ENCODE measurements around the gene TXNRD2.

DNA sequence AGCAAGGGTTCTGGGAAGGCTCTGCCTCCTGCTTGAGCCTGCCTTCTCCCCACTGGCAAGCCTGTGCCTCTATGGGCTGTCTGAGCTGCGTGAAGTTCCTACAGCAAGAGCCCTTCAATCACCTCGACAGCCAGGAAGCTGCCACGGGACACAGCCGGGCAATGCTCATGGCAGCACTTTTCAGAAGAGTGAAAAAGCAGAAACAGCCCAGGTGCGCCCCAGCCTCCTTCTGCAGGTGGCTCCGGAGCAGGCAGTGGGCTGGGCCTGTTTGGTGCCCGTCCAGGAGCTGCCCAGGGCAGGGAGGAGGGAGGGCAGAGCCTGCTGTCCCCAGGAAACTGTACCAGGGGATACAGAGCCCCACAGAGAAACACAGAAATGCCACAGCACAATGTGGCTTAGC lies 24.7 kb downstream of the TXNRD2 start:
- TF ChIP-seq, protein P1, sequence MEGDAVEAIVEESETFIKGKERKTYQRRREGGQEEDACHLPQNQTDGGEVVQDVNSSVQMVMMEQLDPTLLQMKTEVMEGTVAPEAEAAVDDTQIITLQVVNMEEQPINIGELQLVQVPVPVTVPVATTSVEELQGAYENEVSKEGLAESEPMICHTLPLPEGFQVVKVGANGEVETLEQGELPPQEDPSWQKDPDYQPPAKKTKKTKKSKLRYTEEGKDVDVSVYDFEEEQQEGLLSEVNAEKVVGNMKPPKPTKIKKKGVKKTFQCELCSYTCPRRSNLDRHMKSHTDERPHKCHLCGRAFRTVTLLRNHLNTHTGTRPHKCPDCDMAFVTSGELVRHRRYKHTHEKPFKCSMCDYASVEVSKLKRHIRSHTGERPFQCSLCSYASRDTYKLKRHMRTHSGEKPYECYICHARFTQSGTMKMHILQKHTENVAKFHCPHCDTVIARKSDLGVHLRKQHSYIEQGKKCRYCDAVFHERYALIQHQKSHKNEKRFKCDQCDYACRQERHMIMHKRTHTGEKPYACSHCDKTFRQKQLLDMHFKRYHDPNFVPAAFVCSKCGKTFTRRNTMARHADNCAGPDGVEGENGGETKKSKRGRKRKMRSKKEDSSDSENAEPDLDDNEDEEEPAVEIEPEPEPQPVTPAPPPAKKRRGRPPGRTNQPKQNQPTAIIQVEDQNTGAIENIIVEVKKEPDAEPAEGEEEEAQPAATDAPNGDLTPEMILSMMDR (conservative IDR thresholded peaks at IDR 0.05; ENCODE audit: low read depth, low read length): no peak
- TF ChIP-seq POLR2A (IDR thresholded peaks at IDR 0.05; ENCODE audit: low read depth, low read length) (no peak), SMC3 (IDR thresholded peaks at IDR 0.05; ENCODE audit: low read depth, low read length) (no peak), RAD21 (IDR thresholded peaks at IDR 0.05; ENCODE audit: low read length) (no peak), MXI1 (IDR thresholded peaks at IDR 0.05; ENCODE audit: borderline replicate concordance, low read depth, low read length) (no peak), FOS (IDR thresholded peaks at IDR 0.05; ENCODE audit: low read depth, low read length) (no peak), RFX5 (IDR thresholded peaks at IDR 0.05; ENCODE audit: low read depth, low read length) (no peak), RCOR1 (IDR thresholded peaks at IDR 0.05; ENCODE audit: insufficient replicate concordance, low read length) (no peak), MAFK (IDR thresholded peaks at IDR 0.05; ENCODE audit: low read depth, low read length) (no peak), CEBPB (IDR thresholded peaks at IDR 0.05; ENCODE audit: low read depth, low read length) (no peak), MAZ (IDR thresholded peaks at IDR 0.05; ENCODE audit: borderline replicate concordance, low read depth, low read length) (no peak), BHLHE40 (IDR thresholded peaks at IDR 0.05; ENCODE audit: low read depth, low read length) (no peak), NFE2L2 (IDR thresholded peaks at IDR 0.05; ENCODE audit: low read depth, low read length) (no peak)
- TF ChIP-seq, protein P2, sequence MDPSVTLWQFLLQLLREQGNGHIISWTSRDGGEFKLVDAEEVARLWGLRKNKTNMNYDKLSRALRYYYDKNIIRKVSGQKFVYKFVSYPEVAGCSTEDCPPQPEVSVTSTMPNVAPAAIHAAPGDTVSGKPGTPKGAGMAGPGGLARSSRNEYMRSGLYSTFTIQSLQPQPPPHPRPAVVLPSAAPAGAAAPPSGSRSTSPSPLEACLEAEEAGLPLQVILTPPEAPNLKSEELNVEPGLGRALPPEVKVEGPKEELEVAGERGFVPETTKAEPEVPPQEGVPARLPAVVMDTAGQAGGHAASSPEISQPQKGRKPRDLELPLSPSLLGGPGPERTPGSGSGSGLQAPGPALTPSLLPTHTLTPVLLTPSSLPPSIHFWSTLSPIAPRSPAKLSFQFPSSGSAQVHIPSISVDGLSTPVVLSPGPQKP (IDR thresholded peaks at IDR 0.05; ENCODE audit: borderline replicate concordance, low read depth, low read length): no peak

Data from IMR-90 (cell line).